Mammary epithelial cell (primary cell): Measurements from ENCODE around the gene PAPSS2.

ENCODE experiments used
- EZH2 ChIP-seq: IDR thresholded peaks from 2 replicates; pipeline ENCODE4 v1.6.1; 2012; ENCODE audit warnings: low read length, inconsistent platforms, borderline replicate concordance
- TF ChIP-seq, protein P1 (sequence below), 2 donors: IDR thresholded peaks in 1 of 2; conservative IDR thresholded peaks in 1 of 2; 2 replicates each; pipeline ENCODE4 v1.5.1; 2011 to 2012; ENCODE audit warnings: inconsistent platforms in 2 of 2, low read length in 2 of 2, mild to moderate bottlenecking in 2 of 2, control low read depth in 1 of 2, low read depth in 1 of 2; ENCODE audit not compliant: insufficient read depth in 1 of 2; ENCODE audit errors: extremely low read depth in 1 of 2

DNA sequence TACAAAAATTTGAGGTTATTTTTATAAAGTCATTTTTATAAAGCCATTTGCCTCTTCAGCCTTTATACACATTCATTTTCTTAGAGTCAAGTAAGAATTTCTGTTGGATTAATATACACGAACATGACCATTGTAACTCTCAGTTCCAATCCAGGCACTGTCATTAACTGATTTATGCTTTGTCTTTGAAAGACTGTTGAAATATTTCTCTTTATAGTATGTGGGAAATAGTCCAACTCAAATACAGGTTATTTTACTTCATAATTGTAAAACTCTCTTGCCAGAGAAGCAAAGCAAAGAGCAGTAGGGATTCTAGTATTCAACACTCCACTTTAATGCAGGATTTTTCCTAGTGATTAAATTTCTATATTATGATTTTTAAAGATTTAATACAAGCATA, 36.5 kb upstream of the PAPSS2 start:
- TF ChIP-seq, protein P1, sequence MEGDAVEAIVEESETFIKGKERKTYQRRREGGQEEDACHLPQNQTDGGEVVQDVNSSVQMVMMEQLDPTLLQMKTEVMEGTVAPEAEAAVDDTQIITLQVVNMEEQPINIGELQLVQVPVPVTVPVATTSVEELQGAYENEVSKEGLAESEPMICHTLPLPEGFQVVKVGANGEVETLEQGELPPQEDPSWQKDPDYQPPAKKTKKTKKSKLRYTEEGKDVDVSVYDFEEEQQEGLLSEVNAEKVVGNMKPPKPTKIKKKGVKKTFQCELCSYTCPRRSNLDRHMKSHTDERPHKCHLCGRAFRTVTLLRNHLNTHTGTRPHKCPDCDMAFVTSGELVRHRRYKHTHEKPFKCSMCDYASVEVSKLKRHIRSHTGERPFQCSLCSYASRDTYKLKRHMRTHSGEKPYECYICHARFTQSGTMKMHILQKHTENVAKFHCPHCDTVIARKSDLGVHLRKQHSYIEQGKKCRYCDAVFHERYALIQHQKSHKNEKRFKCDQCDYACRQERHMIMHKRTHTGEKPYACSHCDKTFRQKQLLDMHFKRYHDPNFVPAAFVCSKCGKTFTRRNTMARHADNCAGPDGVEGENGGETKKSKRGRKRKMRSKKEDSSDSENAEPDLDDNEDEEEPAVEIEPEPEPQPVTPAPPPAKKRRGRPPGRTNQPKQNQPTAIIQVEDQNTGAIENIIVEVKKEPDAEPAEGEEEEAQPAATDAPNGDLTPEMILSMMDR (conservative IDR thresholded peaks at IDR 0.05 in 1 of 2, IDR thresholded peaks at IDR 0.05 in 1 of 2; ENCODE audit: extremely low read depth in 1 of 2, insufficient read depth in 1 of 2, low read depth in 1 of 2, low read length in 2 of 2): no peak
- no peak for TF ChIP-seq EZH2
